Activated CD8-positive, alpha-beta T cell treated with anti-CD3 and anti-CD28 coated beads, Interleukin-2, amount 10 ng/mL, durations not matched to agents 7 days and 5 days (primary cell): ENCODE data around the gene CHRDL2. TPM values are rescaled to one million over a fixed set of nuclear protein-coding genes. Genes with fewer than 3 reads are reported as not detected.
"Not testable (repeated sequence)": the region's sequence is repeated elsewhere in the genome, so short reads cannot be mapped to it uniquely, and the experiment has no call there.

Experiments used
- ATAC-seq: fragments of 150-1000 bp; cut with Tn5 transposase; one replicate; pipeline ENCODE4 v1.10.0; 2021; ENCODE audit warnings: moderate library complexity
- CTCF ChIA-PET: fragments of 350-600 bp; sonication (Branson Sonifier 250); formaldehyde crosslinking; loops from one replicate; lab custom pipeline; 2021; ENCODE audit warnings: antibody characterized with exemption; lab: Charles Lee
- POLR2A ChIA-PET: fragments of 350-600 bp; sonication (Branson Sonifier 250); formaldehyde crosslinking; loops from one replicate; lab custom pipeline; 2021; ENCODE audit warnings: antibody characterized with exemption; lab: Charles Lee
- DNase-seq: peaks from one replicate; pipeline ENCODE4 v3.0.0-alpha.2; 2020
- H3K27ac Mint-ChIP-seq: one replicate; pipeline ENCODE4 v1.8.0; 2021; ENCODE audit warnings: mild to moderate bottlenecking, mixed read lengths
- H3K27me3 Mint-ChIP-seq: one replicate; pipeline ENCODE4 v1.8.0; 2021; ENCODE audit warnings: low read depth, mixed read lengths
- H3K36me3 Mint-ChIP-seq: one replicate; pipeline ENCODE4 v1.8.0; 2021; ENCODE audit warnings: low read depth, mixed read lengths
- H3K4me1 Mint-ChIP-seq: one replicate; pipeline ENCODE4 v1.8.0; 2021; ENCODE audit warnings: low read depth, mixed read lengths
- H3K4me3 Mint-ChIP-seq: one replicate; pipeline ENCODE4 v1.8.0; 2021; ENCODE audit warnings: mild to moderate bottlenecking, mixed read lengths
- H3K9me3 Mint-ChIP-seq: one replicate; pipeline ENCODE4 v1.8.0; 2022; ENCODE audit warnings: mixed read lengths; ENCODE audit not compliant: insufficient read depth
- total RNA-seq, 2 experiments: library from RNA; stranded (reverse); gene quantifications; one replicate each; pipeline ENCODE4 v1.2.3, GENCODE V29; 2021

Gene CHRDL2
- total RNA-seq, 2 experiments from 2014 or later, result not detected

- CTCF ChIA-PET, result no interaction called here
- Mint-ChIP-seq H3K9me3 (no peaks in the 10 kb centered on the region), H3K36me3 (no peaks in the 10 kb centered on the region), H3K4me1 (no peaks in the 10 kb centered on the region), H3K27me3 (no peaks in the 10 kb centered on the region), H3K4me3 (no peak overlapping the region), H3K27ac (no peak overlapping the region)
- ATAC-seq (no peak), DNase-seq (no peak)
- POLR2A ChIA-PET, result no interaction called here
These were observed 57.4 kb downstream of the CHRDL2 start for GRCh38 chr11:74673693-74674360.

- no peak for DNase-seq
- Mint-ChIP-seq H3K4me3 (no peak overlapping the region), H3K27me3 (no peaks in the 10 kb centered on the region), H3K27ac (no peak overlapping the region), H3K36me3 (no peaks in the 10 kb centered on the region), H3K4me1 (no peaks in the 10 kb centered on the region), H3K9me3 (no peaks in the 10 kb centered on the region)
- POLR2A ChIA-PET, result no interaction called here
- CTCF ChIA-PET, result no interaction called here
- no peak for ATAC-seq
These were observed 58.1 kb downstream of the CHRDL2 start for GRCh38 chr11:74672956-74673692.

GRCh38 chr11:74672332-74672955, 58.8 kb downstream of the CHRDL2 start:
- Mint-ChIP-seq H3K4me3 (no peak overlapping the region), H3K27ac (no peak overlapping the region), H3K36me3 (no peaks in the 10 kb centered on the region), H3K27me3 (no peaks in the 10 kb centered on the region), H3K9me3 (no peaks in the 10 kb centered on the region), H3K4me1 (no peaks in the 10 kb centered on the region)
- ChIA-PET POLR2A (interaction anchor here (0.6 kb wide), 1 partner anchor 151 kb away, joined by 4 read pairs; no protein-coding TSS in a partner anchor), CTCF (no interaction called here)
- ATAC-seq (no peak), DNase-seq (no peak)

- no peak for DNase-seq
- CTCF ChIA-PET, result interaction anchor here (0.8 kb wide), 1 partner anchor 31 kb away, joined by 3 read pairs; no protein-coding TSS in a partner anchor
- Mint-ChIP-seq H3K36me3 (no peaks in the 10 kb centered on the region), H3K9me3 (no peaks in the 10 kb centered on the region), H3K4me3 (no peak overlapping the region), H3K4me1 (no peaks in the 10 kb centered on the region), H3K27me3 (no peaks in the 10 kb centered on the region), H3K27ac (no peak overlapping the region)
- no peak for ATAC-seq
- POLR2A ChIA-PET, result interaction anchor here (0.6 kb wide), 1 partner anchor 152 kb away, joined by 4 read pairs; no protein-coding TSS in a partner anchor
These were observed 59.6 kb downstream of the CHRDL2 start for GRCh38 chr11:74671520-74672196.

- CTCF ChIA-PET, result interaction anchor here (1.2 kb wide), 1 partner anchor 31 kb away, joined by 3 read pairs; no protein-coding TSS in a partner anchor
These were observed 61.1 kb downstream of the CHRDL2 start for GRCh38 chr11:74670171-74670570.

DNA sequence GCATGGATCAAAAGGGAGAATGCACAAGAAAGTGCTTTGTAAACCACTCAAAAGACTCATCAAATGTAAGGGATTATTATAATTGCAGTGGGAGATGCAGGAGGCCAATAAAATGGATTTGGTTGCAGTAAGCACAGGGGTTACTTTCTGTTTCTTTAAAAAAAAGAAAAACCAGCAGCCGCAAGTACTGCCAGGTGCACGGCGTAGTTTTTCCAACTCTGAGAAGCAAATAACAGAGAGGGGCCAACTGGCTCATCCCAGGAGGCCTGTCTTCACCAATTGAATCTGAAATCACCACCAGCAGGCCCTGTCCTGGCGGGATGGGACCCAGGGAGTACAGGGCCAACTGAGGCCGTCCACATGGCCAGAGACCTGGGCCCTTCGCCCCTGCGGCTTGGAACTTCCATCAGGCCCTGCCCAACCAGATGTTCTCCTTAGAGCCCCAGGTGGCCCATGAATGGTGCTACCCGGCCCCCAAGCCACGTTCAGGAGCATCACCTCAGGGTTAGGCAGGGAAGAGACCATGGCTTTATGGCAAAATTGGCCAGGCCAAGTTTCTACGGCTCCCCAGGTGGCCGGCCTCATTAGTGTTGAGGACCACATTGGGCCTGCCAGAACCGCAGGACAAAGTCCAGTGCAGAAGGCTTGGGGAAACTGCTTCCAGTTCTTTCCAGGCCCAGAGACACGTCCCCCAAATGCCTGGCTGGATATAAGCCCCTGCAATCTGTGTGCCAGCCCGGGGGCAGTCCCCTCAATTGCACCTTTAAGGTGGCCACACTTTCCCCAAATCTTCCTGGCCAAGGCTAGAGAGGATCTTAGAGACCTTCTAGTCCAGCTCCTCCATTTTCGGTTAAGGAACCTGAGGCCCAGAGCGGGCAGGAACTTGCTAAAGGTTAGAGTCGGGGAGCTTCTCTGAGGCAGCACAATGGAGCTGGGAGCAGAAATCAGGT, 61.7 kb downstream of the CHRDL2 start:
- ChIA-PET POLR2A (no interaction called here), CTCF (interaction anchor here (1.2 kb wide), 1 partner anchor 32 kb away, joined by 3 read pairs; no protein-coding TSS in a partner anchor)
- DNase-seq, result no peak
- Mint-ChIP-seq H3K36me3 (no peaks in the 10 kb centered on the region), H3K4me1 (no peaks in the 10 kb centered on the region), H3K27me3 (no peaks in the 10 kb centered on the region), H3K9me3 (no peaks in the 10 kb centered on the region), H3K27ac (no peak overlapping the region), H3K4me3 (no peak overlapping the region)
- ATAC-seq, result no peak

More at GRCh38 chr11:74670171-74670570, 61.1 kb downstream of the CHRDL2 start:
- ATAC-seq, result no peak
- POLR2A ChIA-PET, result no interaction called here
- no peak for DNase-seq
- no peaks in the 10 kb centered on the region for H3K4me1 Mint-ChIP-seq
- no peaks in the 10 kb centered on the region for H3K36me3 Mint-ChIP-seq
- H3K27me3 Mint-ChIP-seq, result no peaks in the 10 kb centered on the region
- H3K4me3 Mint-ChIP-seq, result no peak overlapping the region
- H3K9me3 Mint-ChIP-seq, result no peaks in the 10 kb centered on the region
- no peak overlapping the region for H3K27ac Mint-ChIP-seq

DNA sequence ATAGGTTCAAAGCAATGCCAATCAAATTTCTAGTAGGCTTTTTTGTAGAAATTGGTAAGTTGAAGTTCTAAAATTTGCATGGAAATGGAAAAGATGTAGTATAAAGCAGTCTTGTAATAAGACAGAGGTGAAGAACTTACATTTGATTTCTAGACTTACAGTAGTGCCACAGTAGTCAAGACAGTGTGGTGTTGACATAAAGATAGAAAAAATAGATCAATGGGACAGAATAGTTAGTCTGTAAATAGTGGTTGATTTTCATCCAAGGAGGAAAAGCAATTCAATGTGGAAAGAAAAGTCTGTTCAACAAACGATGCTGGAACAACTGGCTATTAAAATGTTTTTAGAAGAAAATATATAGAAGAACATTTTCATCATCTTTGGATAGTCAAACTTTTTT, 67.9 kb downstream of the CHRDL2 start:
- no peak overlapping the region for H3K4me3 Mint-ChIP-seq
- ChIA-PET CTCF (no interaction called here), POLR2A (no interaction called here)
- ATAC-seq (no peak), DNase-seq (no peak)
- peaks cover 24% of the 10 kb centered on the region for H3K36me3 Mint-ChIP-seq
- H3K27ac Mint-ChIP-seq, result no peak overlapping the region
- no peaks in the 10 kb centered on the region for H3K4me1 Mint-ChIP-seq
- peaks cover 6% of the 10 kb centered on the region for H3K9me3 Mint-ChIP-seq
- no peaks in the 10 kb centered on the region for H3K27me3 Mint-ChIP-seq

DNA sequence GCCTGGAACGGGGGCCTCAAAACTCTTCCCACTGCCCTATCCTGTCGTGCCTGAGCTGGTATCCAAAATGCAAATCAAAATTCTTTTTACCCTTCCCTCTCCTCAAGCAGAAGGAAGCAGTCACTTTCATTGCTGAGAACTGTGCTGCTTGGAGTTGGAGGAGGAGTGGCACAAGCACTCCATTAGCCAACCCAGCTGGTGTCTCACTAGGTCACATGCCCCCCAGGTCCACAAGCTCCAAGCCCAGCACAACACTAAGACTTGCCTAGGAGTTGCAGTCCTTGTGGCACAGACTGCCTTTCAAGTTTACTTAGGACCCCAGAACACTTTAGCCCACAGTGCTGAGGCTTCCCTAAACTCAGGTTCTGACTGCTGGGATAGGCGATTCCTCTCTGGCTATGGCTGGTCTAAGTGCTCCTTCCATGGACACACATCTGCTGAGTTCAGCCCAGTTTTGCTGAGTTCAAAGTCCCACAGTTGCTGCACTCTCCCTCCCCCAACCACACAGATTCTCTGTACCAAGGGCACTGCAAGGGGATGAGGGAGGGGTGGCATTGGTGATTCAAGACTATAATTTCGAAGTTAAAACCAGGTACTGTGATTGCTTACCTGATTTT, 68.6 kb downstream of the CHRDL2 start:
- ChIA-PET POLR2A (no interaction called here), CTCF (no interaction called here)
- Mint-ChIP-seq H3K9me3 (peaks cover 10% of the 10 kb centered on the region), H3K36me3 (peaks cover 30% of the 10 kb centered on the region), H3K27me3 (no peaks in the 10 kb centered on the region), H3K4me1 (no peaks in the 10 kb centered on the region), H3K27ac (no peak overlapping the region), H3K4me3 (no peak overlapping the region)
- DNase-seq (no peak), ATAC-seq (no peak)

DNA sequence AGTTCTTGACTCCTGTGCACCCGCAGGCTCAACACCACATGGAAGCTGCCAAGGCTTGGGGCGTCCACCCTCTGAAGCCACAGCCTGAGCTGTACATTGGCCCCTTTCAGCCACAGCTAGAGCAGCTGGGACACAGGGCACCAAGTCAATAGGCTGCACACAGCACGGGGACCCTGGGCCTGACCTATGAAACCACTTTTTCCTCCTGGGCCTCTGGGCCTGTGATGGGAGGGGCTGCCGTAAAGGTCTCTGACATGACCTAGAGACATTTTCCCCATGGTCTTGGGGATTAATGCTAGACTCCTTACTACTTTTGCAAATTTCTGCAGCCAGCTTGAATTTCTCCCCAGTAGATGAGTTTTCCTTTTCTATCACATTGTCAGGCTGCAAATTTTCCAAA, 72.1 kb downstream of the CHRDL2 start:
- H3K27me3 Mint-ChIP-seq, ATAC-seq, H3K4me3 Mint-ChIP-seq, CTCF ChIA-PET, DNase-seq, H3K4me1 Mint-ChIP-seq, H3K27ac Mint-ChIP-seq, POLR2A ChIA-PET: not testable (repeated sequence)
- H3K9me3 Mint-ChIP-seq, result peaks cover 10% of the 10 kb centered on the region
- peaks cover 41% of the 10 kb centered on the region for H3K36me3 Mint-ChIP-seq

DNA sequence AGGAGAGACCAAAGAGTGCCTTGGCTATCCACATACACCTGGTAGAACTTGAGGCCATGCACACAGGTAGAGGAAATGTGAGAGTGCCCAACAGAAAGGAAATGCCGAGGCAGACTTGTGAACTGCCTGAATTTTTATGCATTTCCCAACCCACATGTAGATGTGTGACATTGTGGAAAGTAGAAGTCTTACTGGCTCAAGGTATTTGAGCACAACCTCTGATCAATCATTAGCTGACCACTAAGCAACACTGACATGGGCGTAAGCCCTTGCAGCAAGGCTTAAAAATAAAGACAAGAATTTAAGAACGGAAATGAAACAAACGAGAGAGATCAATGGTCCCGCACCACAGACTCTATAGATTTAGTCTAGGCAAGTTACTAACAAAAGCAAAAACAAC, 76.2 kb downstream of the CHRDL2 start:
- CTCF ChIA-PET, result interaction anchor here (1.3 kb wide), 1 partner anchor 47 kb away, joined by 5 read pairs; no protein-coding TSS in a partner anchor
- no peak overlapping the region for H3K4me3 Mint-ChIP-seq
- H3K27me3 Mint-ChIP-seq, result no peaks in the 10 kb centered on the region
- DNase-seq (no peak), ATAC-seq (no peak)
- H3K9me3 Mint-ChIP-seq, result peaks cover 10% of the 10 kb centered on the region
- POLR2A ChIA-PET, result no interaction called here
- peaks cover 67% of the 10 kb centered on the region for H3K36me3 Mint-ChIP-seq
- H3K4me1 Mint-ChIP-seq, result no peaks in the 10 kb centered on the region
- H3K27ac Mint-ChIP-seq, result no peak overlapping the region
